HepG2 (cell line): ENCODE results near the gene TOR1AIP1. TPM values are rescaled to one million over a fixed set of nuclear protein-coding genes. Genes with fewer than 3 reads are reported as not detected.
A peak's percentile ranks its signal among the peaks of the same experiment; 100 is the strongest.

Experiments used
- AKAP8 ChIP-seq: sonication (generic); formaldehyde crosslinking; IDR thresholded peaks from 2 replicates; pipeline ENCODE4 v1.5.1; 2020; ENCODE audit warnings: mild to moderate bottlenecking, missing genetic modification reagents
- EZH2 ChIP-seq: conservative IDR thresholded peaks from 2 replicates; pipeline ENCODE4 v1.6.1; 2012; ENCODE audit warnings: mild to moderate bottlenecking, low read depth, low read length, moderate library complexity
- MTA3 ChIP-seq: sonication (generic); formaldehyde crosslinking; IDR thresholded peaks from 2 replicates; pipeline ENCODE4 v1.4.0; 2020; ENCODE audit warnings: missing genetic modification reagents
- NKX3-1 ChIP-seq: sonication (generic); formaldehyde crosslinking; IDR thresholded peaks from 2 replicates; pipeline ENCODE4 v1.5.0; 2020; ENCODE audit warnings: missing genetic modification reagents
- SMARCE1 ChIP-seq: fragments of 450-650 bp; IDR thresholded peaks from 2 replicates; pipeline ENCODE4 v1.6.1; 2017; ENCODE audit warnings: borderline replicate concordance
- XRCC5 ChIP-seq: fragments of 200-400 bp; formaldehyde crosslinking; optimal IDR thresholded peaks from 2 replicates; pipeline ENCODE3; 2017; ENCODE audit warnings: mild to moderate bottlenecking, low read length
- ZNF101 ChIP-seq: sonication (generic); formaldehyde crosslinking; IDR thresholded peaks from 2 replicates; pipeline ENCODE4 v1.4.0; 2020; ENCODE audit warnings: mild to moderate bottlenecking, low read depth, missing genetic modification reagents, borderline replicate concordance
- ZNF567 ChIP-seq: sonication (generic); formaldehyde crosslinking; IDR thresholded peaks from 2 replicates; pipeline ENCODE4 v1.8.1; 2023; ENCODE audit warnings: mild to moderate bottlenecking, missing genetic modification reagents, borderline replicate concordance
- polyA plus RNA-seq, 8 experiments: library from polyadenylated mRNA; depleted of rRNA in 3 of 8; stranded (reverse) in 7 of 8; unstranded in 1 of 8; fragments of >200 nt; fragmentation: Illumina TruSeq in 4 of 8; extraction: Trizol in 4 of 8; gene quantifications; 2 replicates each; pipeline versions ENCODE4 v1.2.1 to v1.2.3, GENCODE V29; 2011 to 2016; ENCODE audit warnings: low read depth in 4 of 8, missing spikeins in 1 of 8, mixed read lengths in 1 of 8; ENCODE audit not compliant: insufficient read depth in 1 of 8
- total RNA-seq, 5 experiments: library from RNA; depleted of rRNA; stranded (reverse); fragments of >200 nt; fragmentation: Illumina TruSeq; extraction: Trizol; gene quantifications; 2 replicates each; pipeline ENCODE4 v1.2.3, GENCODE V29; 2016; ENCODE audit warnings: low read depth in 1 of 5
- TF ChIP-seq, protein P1 (sequence below), 2 experiments: sonication (generic) in 1 of 2; formaldehyde crosslinking in 1 of 2; IDR thresholded peaks; 2 replicates each; pipeline versions ENCODE4 v1.5.1 to v1.6.1; 2011 to 2020; ENCODE audit warnings: borderline replicate concordance in 1 of 2, low read depth in 1 of 2, low read length in 1 of 2, mild to moderate bottlenecking in 1 of 2, missing genetic modification reagents in 1 of 2, moderate library complexity in 1 of 2
- TF ChIP-seq, protein P2 (sequence below): sonication (generic); formaldehyde crosslinking; IDR thresholded peaks from 2 replicates; pipeline ENCODE4 v1.4.0; 2020; ENCODE audit warnings: mild to moderate bottlenecking, missing genetic modification reagents
- TF ChIP-seq, protein P3 (sequence below): sonication (generic); formaldehyde crosslinking; IDR thresholded peaks from 2 replicates; pipeline ENCODE4 v1.4.0; 2020; ENCODE audit warnings: missing genetic modification reagents, borderline replicate concordance
- TF ChIP-seq, protein P4 (sequence below): sonication (generic); formaldehyde crosslinking; IDR thresholded peaks from 2 replicates; pipeline ENCODE4 v1.4.0; 2020; ENCODE audit warnings: missing genetic modification reagents

TOR1AIP1 gene
- total and polyA plus RNA-seq, 2 of the 13 experiments (the other 11 are each of a cell fraction or from before 2014, with no cell fraction given): 15.6 to 29.0 TPM

DNA sequence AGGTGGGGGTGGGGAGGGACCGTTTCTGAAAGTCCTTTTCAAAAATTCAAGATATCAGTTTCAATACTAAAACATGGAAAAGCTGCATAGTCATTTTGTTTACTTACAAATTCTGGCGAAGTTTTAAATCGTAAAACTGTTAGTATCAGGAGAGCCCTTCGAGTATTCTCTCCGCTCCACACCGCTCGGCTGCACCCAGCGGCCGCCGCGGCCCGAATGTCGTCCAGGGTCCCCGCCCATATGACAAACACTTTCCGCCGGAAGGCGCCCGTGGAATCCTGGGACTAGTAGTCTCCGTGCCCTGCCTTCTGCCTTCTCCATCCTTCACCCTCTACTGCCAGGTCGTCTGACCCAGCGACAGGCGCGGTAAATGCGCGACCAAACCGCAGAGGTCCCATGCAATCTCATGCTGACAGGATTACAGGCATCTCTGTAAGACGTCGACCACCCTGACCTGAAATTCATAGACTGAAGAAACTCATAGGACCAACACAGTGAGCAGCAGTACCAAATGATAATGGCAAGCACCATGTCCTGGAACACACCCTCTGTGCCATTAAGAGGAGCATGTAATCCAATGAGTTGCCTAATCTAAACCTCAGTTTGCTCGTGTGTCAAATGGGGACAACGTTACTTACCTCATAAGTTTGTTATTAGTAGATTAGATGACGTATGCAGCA, 4.4 kb upstream of the TOR1AIP1 start, which contains the start of gene TOR1AIP2 (continued):
- TF ChIP-seq, protein P1, sequence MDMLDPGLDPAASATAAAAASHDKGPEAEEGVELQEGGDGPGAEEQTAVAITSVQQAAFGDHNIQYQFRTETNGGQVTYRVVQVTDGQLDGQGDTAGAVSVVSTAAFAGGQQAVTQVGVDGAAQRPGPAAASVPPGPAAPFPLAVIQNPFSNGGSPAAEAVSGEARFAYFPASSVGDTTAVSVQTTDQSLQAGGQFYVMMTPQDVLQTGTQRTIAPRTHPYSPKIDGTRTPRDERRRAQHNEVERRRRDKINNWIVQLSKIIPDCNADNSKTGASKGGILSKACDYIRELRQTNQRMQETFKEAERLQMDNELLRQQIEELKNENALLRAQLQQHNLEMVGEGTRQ (IDR thresholded peaks at IDR 0.05; ENCODE audit: low read depth, low read length): no peak
- TF ChIP-seq, protein P1 (CRISPR knock-in tag; IDR thresholded peaks at IDR 0.05; ENCODE audit: borderline replicate concordance): 0 out of 2 replicates have a peak, but pooled peaks have one; percentile 16
- TF ChIP-seq XRCC5 (peak; percentile 31), AKAP8 (CRISPR knock-in tag) (no peak), ZNF567 (no peak), ZNF101 (no peak), MTA3 (CRISPR knock-in tag) (no peak), NKX3-1 (CRISPR knock-in tag) (no peak), EZH2 (no peak), SMARCE1 (no peak)
- TF ChIP-seq, protein P2, sequence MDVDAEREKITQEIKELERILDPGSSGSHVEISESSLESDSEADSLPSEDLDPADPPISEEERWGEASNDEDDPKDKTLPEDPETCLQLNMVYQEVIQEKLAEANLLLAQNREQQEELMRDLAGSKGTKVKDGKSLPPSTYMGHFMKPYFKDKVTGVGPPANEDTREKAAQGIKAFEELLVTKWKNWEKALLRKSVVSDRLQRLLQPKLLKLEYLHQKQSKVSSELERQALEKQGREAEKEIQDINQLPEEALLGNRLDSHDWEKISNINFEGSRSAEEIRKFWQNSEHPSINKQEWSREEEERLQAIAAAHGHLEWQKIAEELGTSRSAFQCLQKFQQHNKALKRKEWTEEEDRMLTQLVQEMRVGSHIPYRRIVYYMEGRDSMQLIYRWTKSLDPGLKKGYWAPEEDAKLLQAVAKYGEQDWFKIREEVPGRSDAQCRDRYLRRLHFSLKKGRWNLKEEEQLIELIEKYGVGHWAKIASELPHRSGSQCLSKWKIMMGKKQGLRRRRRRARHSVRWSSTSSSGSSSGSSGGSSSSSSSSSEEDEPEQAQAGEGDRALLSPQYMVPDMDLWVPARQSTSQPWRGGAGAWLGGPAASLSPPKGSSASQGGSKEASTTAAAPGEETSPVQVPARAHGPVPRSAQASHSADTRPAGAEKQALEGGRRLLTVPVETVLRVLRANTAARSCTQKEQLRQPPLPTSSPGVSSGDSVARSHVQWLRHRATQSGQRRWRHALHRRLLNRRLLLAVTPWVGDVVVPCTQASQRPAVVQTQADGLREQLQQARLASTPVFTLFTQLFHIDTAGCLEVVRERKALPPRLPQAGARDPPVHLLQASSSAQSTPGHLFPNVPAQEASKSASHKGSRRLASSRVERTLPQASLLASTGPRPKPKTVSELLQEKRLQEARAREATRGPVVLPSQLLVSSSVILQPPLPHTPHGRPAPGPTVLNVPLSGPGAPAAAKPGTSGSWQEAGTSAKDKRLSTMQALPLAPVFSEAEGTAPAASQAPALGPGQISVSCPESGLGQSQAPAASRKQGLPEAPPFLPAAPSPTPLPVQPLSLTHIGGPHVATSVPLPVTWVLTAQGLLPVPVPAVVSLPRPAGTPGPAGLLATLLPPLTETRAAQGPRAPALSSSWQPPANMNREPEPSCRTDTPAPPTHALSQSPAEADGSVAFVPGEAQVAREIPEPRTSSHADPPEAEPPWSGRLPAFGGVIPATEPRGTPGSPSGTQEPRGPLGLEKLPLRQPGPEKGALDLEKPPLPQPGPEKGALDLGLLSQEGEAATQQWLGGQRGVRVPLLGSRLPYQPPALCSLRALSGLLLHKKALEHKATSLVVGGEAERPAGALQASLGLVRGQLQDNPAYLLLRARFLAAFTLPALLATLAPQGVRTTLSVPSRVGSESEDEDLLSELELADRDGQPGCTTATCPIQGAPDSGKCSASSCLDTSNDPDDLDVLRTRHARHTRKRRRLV: peak; percentile 66
- TF ChIP-seq, protein P3, sequence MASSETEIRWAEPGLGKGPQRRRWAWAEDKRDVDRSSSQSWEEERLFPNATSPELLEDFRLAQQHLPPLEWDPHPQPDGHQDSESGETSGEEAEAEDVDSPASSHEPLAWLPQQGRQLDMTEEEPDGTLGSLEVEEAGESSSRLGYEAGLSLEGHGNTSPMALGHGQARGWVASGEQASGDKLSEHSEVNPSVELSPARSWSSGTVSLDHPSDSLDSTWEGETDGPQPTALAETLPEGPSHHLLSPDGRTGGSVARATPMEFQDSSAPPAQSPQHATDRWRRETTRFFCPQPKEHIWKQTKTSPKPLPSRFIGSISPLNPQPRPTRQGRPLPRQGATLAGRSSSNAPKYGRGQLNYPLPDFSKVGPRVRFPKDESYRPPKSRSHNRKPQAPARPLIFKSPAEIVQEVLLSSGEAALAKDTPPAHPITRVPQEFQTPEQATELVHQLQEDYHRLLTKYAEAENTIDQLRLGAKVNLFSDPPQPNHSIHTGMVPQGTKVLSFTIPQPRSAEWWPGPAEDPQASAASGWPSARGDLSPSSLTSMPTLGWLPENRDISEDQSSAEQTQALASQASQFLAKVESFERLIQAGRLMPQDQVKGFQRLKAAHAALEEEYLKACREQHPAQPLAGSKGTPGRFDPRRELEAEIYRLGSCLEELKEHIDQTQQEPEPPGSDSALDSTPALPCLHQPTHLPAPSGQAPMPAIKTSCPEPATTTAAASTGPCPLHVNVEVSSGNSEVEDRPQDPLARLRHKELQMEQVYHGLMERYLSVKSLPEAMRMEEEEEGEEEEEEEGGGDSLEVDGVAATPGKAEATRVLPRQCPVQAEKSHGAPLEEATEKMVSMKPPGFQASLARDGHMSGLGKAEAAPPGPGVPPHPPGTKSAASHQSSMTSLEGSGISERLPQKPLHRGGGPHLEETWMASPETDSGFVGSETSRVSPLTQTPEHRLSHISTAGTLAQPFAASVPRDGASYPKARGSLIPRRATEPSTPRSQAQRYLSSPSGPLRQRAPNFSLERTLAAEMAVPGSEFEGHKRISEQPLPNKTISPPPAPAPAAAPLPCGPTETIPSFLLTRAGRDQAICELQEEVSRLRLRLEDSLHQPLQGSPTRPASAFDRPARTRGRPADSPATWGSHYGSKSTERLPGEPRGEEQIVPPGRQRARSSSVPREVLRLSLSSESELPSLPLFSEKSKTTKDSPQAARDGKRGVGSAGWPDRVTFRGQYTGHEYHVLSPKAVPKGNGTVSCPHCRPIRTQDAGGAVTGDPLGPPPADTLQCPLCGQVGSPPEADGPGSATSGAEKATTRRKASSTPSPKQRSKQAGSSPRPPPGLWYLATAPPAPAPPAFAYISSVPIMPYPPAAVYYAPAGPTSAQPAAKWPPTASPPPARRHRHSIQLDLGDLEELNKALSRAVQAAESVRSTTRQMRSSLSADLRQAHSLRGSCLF (CRISPR knock-in tag): no peak
- TF ChIP-seq, protein P4, sequence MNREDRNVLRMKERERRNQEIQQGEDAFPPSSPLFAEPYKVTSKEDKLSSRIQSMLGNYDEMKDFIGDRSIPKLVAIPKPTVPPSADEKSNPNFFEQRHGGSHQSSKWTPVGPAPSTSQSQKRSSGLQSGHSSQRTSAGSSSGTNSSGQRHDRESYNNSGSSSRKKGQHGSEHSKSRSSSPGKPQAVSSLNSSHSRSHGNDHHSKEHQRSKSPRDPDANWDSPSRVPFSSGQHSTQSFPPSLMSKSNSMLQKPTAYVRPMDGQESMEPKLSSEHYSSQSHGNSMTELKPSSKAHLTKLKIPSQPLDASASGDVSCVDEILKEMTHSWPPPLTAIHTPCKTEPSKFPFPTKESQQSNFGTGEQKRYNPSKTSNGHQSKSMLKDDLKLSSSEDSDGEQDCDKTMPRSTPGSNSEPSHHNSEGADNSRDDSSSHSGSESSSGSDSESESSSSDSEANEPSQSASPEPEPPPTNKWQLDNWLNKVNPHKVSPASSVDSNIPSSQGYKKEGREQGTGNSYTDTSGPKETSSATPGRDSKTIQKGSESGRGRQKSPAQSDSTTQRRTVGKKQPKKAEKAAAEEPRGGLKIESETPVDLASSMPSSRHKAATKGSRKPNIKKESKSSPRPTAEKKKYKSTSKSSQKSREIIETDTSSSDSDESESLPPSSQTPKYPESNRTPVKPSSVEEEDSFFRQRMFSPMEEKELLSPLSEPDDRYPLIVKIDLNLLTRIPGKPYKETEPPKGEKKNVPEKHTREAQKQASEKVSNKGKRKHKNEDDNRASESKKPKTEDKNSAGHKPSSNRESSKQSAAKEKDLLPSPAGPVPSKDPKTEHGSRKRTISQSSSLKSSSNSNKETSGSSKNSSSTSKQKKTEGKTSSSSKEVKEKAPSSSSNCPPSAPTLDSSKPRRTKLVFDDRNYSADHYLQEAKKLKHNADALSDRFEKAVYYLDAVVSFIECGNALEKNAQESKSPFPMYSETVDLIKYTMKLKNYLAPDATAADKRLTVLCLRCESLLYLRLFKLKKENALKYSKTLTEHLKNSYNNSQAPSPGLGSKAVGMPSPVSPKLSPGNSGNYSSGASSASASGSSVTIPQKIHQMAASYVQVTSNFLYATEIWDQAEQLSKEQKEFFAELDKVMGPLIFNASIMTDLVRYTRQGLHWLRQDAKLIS (CRISPR knock-in tag): no peak
